GM19467 (cell line): ENCODE results near the gene CHST12.
"Not testable (repeated sequence)": the region's sequence is repeated elsewhere in the genome, so short reads cannot be mapped to it uniquely, and the experiment has no call there.

ENCODE experiments used
- ATAC-seq: cut with Tn5 transposase; IDR thresholded peaks from one replicate; pipeline ENCODE4 v1.9.1; 2021; ENCODE audit warnings: mild to moderate bottlenecking, moderate library complexity; ENCODE audit not compliant: unreplicated experiment

CHST12 gene

DNA sequence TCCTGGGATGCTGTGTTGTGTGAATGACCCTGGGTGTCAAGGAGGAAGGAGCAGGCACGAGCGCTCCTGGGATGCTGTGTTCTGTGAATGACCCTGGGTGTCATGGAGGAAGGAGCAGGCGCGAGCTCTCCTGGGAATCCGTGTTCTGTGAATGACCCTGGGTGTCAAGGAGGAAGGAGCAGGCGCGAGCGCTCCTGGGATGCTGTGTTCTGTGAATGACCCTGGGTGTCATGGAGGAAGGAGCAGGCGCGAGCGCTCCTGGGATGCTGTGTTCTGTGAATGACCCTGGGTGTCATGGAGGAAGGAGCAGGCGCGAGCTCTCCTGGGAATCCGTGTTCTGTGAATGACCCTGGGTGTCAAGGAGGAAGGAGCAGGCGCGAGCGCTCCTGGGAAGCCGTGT, 25.9 kb upstream of the CHST12 start:
- not testable (repeated sequence) for ATAC-seq

DNA sequence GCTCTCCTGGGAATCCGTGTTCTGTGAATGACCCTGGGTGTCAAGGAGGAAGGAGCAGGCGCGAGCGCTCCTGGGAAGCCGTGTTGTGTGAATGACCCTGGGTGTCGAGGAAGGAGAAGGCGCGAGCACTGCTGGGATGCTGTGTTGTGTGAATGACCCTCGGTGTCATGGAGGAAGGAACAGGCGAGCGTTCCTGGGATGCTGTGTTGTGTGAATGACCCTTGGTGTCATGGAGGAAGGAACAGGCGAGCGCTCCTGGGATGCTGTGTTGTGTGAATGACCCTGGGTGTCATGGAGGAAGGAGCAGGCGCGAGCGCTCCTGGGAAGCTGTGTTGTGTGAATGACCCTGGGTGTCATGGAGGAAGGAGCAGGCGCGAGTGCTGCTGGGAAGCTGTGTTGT, 25.3 kb upstream of the CHST12 start:
- not testable (repeated sequence) for ATAC-seq

DNA sequence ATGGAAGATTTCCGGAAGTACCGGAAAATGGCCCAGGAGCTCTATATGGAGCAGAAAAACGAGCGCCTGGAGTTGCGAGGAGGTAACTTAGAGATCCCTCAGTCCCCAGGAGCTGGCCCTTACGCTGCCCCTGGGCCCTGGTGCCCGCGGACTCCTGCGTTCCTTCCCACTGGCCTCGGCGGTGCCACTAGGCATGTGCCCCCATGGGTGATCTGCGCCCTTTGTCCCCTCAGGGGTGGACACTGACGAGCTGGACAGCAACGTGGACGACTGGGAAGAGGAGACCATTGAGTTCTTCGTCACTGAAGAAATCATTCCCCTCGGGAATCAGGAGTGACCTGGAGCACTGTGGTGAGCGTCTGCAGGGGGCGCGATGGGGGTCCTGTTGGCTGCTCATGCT, 24.2 kb upstream of the CHST12 start:
- no peak for ATAC-seq

DNA sequence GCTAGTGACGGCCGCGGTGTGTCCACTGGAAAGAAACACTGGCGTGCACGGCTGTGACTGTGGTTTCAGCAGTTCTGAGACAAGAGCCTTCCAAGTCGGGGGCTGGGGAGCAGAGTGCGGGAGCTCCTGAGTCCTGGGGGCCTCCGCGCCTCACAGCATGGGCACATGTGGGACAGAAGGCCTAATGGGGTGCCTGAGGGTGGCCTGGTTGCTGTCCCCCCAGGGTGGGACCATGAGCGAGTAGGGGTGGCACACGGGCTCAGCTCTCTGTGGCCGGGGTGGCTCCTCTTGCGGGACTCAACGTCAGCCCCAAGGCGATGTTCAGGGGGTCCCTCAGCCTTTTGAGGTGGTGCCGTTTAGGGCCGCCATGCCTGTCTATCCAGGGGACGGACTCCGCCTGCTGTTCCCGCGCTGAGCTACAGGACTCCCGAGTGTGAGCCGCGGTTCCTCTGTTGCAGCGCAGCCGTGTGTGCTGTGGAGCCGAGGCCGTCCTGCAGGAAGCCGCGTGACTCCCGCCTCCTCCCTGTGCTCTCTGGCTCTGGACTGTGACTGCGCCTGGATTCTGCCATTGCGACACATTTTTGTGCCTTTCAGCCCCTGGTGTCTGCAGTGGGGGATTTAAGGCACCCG, 23.5 kb upstream of the CHST12 start:
- ATAC-seq, result no peak

DNA sequence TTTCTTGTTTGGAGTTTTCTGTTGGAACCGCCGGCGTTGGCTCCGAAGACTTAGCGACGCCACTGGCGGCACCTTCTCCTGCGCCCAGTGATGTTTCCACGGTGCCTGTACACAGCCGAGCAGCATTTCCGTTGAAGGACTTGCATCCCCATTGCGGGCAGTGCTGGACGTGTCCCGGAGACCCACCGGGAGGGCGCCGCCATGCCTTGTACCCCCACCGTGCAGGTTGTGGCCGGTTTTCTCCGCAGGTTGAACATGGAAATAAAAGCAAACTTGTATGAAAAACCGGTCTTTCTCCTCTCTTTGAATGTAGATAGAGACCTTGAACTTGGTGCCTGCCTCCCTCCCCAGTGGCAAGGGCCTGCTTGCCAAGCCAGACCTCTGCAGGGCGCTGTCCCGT, 22.9 kb upstream of the CHST12 start:
- no peak for ATAC-seq

DNA sequence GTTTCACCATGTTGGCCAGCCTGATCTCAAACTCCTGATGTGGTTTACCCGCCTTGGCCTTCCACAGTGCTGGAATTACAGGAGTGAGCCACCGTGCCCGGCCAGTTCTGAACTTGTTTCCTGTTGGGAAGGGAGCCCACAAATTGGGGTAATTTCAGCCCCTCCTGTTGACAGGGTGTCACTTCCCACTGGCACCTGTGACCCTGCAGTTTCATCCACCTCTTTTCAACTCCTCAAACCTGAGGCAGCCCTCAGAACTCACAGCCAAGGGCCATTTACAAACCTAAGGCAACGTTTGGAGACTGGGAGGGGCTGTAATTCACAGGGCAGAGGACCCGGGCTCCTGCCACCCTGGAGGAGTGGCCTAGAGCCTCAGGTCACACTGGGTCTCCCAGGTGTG, 22.2 kb upstream of the CHST12 start:
- ATAC-seq, result no peak

DNA sequence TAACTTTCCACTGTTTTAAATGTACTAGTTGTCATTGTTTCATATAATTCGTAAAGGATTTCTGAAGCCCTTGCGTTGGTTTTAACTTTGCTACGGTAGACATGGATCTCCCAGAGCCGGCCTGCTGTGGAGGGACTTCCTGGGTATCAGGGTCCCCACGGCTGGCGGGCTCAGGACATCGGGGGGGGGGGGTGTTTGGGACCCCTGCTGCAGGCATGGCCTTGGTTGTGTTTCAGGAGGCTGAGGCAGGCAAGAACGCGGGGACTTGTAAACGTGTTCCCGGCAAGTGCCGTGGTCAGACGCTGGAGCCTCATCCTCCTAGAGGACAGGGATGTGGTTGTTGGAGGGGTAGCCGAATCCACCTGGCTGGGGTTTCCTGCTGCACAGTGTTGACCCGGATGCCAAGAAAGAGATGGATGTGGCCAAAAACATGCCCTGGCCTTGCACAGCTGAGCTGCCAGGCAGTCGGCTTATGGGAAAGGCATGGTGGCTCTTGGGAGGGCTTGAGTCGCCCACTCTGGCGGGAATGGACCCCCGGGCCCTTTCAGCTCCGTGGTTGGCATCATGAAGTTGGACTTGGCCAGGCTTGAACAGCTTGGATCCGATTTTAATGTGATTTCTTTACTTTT, 21.4 kb upstream of the CHST12 start:
- ATAC-seq, result no peak

DNA sequence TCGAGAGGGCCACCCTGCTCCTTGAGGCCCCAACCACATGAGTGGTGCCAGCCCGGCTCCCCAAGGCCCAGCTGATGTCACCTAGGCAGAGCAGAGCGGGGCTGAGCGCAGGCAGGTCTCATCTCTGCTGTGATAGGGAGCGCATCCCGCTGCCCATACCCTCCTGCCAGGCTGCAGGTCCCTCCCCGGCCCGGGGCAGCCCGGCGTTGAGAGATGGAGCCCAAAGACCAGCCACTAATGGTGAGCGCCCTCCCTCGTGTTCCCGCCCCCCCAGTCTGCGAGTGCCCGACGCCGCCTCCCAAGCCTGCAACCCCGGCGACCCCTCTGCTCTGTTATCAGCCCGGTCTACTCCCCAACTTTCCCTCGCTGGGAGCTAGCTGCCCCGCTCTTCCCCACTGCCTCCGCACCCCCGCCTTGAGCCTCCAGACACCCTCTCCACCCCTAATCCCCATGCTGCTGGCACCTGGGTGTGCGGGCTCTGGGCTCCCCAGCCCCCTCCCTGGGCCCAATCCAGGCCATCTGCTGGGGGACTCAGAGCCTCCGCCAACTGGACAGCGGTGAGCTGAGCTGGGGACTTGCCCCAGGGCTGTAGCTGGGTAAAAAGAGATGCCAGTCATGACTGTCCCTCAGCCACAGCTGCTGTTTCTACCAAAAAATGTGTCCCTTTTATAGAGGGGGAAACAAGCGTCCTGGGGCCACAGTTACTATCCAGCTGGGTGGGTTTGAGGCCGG, 19.7 kb upstream of the CHST12 start:
- no peak for ATAC-seq

DNA sequence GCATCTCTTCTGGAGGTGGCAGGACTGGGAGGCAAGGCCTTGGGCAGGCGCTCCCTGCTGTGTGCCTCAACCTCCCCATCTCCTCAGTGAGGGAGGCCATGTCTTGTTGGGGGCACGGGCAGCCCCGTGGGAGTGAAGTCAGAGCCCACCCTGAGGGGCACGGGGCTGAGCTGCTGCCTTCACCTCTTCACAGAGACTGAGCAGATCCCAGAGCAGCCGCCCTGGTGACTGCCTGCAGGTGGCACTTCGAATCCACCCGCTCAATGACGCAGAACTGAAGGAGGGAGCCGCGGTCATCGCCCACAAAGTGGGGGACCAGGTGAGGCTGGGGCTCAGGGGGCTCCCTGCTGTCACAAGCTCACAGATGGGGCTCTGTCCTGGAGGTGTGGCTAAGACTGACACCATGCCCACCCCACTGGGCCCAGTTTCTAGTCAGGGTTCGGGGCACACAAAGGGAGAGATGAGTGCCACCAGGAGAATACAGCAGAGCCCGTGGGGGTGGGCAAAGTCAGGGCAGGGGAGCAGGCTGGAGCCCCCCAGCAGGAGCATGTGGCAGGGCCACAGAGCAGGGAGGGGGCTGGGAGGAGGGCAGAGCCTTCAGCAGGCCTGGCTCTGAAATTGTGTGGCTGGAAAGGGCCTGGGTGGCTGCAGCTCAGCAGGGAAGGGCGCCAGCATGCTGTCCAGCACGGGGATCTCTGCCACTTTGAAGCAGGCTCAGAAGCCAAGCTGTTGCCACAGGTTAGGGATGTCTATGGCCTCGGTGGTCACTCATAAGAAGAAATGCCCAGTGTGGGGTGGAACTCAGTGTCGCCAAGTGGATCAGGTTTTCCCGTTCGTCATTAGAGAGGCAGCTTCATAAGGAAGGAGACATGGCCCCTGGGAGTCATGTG, 18.8 kb upstream of the CHST12 start:
- no peak for ATAC-seq

DNA sequence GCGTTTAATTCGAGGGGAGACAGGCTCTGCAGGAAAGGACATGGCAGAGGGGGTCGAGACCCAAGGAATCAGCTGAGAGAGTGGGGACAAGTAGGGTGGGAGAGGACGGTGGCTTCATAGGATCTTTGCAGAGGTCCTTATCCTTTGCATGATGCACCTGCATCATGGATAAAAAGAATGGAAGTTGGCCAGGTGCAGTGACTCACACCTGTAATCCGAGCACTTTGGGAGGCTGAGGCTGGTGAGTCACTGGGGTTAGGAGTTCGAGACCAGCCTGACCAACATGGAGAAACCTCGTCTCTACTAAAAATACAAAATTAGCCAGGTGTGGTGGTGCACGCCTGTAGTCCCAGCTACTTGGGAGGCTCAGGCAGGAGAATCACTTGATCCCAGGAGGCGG, 17.3 kb upstream of the CHST12 start:
- not testable (repeated sequence) for ATAC-seq

DNA sequence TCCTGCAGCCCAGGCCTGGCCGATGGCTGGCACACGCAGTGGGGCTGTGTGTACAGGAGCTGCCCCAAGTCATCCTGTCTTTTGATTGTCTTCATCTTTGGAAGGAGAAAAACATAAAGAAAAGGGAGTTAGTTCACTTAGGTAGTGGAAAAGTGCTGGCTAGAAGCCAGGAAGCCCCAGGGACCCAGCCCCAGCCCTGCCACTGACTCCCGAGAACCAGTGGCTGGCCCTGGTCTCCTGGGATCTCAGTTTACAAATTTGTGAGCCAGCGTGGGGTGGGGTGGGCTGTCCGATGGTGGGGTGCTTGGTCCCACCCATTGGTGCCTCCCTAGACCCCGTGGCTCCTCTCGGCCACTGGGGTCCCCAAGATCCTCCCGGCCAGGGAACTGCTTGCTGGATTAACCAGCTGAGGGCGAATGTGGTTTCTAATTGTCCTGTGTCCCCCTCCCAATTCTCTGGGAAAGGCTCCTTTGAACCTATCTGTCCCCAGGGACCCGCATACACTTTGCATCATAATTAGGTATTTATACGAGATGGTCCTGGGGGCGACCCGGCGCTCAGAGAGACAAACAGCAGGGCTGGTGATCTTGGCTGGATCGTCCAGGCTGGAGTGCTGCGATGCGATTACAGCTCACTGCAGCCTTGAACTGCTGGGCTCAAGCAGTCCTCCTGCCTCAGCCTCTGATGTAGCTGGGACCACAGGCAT, 16.3 kb upstream of the CHST12 start:
- ATAC-seq, result no peak

DNA sequence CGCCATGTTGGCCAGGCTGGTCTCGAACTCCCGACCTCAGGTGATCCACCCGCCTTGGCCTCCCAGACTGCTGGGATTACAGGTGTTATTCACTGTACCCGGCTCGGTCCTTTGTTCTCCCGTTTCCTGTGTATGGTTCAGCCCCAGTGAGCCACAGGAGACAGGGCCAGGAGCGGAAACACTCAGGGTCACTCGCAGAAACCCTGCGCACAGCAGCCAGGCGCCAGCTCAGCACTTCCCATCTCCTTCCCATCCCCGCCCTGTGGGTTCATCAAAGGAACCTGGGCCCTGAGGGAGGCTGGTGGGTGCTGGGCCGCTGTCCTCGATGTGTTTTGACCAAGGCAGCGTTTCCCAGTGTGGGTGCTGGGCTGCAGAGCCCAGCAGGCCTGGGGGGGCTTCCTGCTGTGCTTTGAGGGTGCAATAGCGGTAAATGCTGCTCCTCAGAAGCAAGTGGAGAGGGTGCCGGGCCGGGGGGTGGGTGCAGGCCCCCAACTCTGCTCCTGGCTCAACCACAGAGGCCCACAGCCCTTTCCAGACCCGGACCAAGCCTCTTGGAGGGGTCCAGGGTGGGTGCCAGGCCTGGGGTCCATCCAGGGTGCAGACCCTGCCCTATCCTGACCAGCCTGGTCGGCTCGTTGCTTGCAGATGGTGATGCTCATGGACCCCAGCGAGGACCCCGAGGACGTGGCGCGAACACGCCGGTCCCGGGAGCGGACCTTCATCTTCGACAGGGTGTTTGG, 15.3 kb upstream of the CHST12 start:
- ATAC-seq, result no peak

DNA sequence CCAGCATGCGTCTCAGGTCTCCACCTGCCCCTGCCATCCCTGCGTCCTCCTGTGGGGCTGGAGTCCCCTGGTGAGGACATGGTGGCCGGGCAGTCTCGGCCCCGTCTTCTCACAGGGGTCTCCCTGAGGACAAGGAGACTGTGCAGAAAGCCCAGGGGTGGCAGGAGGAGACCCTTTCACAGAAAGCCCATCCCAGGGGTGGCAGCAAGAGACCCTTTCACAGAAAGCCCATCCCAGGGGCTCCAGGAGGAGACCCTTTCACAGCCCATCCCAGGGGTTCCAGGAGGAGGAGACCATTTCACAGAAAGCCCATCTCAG, 14.8 kb upstream of the CHST12 start:
- ATAC-seq, result no peak

DNA sequence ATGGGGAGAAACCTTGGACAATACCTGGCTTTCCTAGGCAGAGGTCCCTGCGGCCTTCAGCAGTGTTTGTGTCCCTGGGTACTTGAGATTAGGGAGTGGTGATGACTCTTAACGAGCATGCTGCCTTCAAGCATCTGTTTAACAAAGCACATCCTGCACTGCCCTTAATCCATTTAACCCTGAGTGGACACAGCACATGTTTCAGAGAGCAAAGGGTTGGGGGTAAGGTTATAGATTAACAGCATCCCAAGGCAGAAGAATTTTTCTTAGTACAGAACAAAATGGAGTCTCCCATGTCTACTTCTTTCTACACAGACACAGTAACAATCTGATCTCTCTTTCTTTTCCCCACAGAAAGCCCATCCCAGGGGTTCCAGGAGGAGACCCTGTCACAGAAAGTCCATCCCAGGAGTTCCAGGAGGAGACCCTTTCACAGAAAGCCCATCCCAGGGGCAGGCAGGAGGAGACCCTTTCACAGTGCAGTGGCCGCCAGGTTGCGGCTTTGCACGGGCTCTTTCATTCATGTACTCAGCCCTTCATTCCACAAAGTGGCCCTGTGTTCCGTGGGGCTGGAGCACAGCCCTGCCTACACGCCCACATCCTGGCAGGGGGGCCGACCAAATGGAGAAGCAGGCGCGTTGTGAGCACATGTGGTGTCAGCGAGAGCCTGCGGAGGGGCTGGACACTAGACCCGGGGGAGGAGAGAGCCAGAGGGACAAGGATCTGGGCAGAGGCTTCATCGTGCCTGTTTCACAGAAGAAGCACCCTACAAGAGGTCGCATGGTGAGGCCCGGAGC, 13.2 kb upstream of the CHST12 start:
- not testable (repeated sequence) for ATAC-seq

DNA sequence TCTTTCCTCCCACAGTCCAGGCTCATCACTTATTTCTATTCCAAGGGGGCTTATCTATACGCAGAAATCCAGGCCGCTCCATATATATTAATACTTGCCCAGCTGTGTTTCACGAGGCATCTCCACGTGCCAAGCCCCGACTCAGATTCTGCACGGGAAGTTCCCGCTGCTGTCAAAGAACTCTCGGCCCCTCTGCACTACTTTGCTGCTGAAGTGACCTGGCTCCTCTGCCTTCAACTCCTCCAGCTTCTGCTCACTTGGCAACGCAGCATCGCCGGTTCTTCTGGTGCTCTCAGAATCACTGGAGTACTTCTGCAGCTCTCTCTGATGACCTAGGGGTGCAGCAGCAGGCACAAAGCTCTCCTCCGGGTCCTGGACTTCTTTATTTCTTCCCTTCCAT, 9.7 kb upstream of the CHST12 start:
- ATAC-seq, result no peak

DNA sequence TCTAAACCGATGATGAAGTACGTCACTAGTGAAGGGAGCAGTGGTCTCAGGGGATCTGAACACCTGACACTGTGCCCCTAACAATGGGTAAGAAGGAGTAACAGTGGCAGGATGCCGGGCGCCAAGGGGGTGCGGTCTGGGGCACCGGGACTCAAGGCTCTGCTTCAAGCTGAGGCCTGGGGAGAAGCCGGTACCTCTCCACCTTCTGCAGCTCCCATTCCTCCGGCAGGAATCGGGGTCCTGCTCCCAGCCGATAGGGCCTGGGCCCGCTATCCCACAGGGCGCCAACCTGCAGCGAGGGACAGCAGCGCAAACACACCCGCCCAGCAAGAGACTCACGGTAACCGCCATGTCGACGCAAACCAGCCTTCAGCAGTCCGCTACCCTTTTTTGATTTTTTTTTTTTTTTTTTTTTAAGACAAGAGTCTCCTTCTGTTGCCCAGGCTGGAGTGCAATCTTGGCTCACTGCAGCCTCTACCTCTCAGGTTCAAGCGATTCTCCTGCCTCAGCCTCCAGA, 8.8 kb upstream of the CHST12 start:
- no peak for ATAC-seq

DNA sequence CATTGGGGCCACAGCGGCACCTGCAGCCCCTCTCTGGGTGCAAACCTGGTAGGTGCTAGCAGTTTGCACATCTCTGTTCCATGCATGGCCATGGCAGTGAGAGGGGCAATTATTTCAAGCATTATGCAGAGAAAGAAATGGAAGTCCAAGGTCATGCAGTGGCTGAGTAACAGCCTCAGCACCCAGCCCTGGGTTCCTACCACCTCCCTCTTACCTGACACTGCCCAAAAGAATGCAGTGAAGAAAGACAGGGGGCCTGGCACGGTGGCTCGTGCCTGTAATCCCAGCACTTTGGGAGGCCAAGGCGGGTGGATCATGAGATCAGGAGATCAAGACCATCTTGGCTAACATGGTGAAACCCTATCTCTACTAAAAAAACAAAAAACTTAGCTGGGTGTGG, 4.9 kb upstream of the CHST12 start:
- no peak for ATAC-seq

DNA sequence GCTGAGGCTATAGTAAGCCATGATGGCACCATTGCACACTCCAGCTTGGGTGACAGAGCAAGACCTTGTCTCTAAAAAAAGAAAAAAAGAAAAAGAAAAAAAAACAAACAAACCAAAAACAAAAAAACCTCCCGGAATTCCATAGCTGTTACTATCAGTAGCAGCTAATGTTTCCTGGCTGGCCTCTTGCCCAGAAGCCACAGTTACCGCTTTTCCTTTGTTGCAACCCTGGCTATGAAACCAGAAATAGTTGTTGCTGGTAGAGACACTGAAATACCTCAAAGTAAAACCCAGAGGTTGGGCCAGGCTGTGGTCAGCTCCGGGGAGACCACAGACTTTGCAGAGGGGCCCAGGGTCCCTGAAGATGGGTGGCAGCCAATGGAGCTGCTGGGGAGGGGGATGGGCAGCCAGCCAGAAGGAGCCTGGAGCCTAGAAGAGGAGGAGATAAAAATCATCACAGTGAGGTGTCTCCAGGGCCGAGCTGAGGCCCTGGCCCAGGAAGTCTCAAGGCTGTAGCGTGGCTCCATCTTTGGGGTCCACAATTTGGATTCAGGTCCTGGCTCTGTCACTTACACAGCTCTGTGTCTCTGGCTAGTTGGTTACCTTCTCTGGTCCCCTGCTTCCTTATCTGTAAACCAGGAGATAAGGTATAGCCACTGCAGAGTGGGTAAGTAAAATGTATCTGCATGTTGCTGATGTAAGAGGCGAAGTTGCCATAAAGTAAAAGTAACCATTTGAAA, 3.4 kb upstream of the CHST12 start:
- no peak for ATAC-seq

DNA sequence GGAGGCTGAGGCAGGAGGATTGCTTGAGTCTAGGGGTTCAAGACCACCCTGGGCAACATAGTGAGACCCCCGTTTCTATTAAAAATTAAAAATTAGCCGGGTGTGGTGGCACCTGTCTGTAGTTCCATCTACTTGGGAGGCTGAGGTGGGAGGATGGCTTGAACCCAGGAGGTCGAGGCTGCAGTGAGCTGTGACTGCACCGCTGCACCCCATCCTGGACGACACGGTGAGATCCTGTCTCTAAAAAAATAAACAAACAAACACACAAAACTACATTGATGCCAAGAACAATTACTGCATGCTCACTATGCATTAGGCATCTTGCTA, 761 bp upstream of the CHST12 start:
- ATAC-seq, result no peak
